GM12801 (cell line): Measurements from ENCODE around the gene ARSI.

ENCODE experiments used
- CTCF ChIP-seq: IDR thresholded peaks from one replicate; pipeline ENCODE4 v1.5.1; 2011; ENCODE audit warnings: control low read depth; ENCODE audit not compliant: insufficient read length; ENCODE audit errors: extremely low read depth

ARSI gene

GRCh38 chr5:150302301-150303069 is at the start of gene ARSI:
Gene ARSI, minus strand, starts transcription at chr5:150302905. Its CDS starts 532 bp downstream, at chr5:150302373.
- TF ChIP-seq CTCF: no peak

GRCh38 chr5:150350524-150351344 is 48.0 kb upstream of the ARSI start:
- no peak for TF ChIP-seq CTCF

- TF ChIP-seq CTCF: no peak
These were observed 47.1 kb upstream of the ARSI start for GRCh38 chr5:150349681-150350275.

- TF ChIP-seq CTCF: no peak
These were observed 44.7 kb upstream of the ARSI start for GRCh38 chr5:150347451-150347850.

GRCh38 chr5:150347003-150347402 is 44.3 kb upstream of the ARSI start:
- TF ChIP-seq CTCF: no peak

- TF ChIP-seq CTCF: no peak
These were observed 43.9 kb upstream of the ARSI start for GRCh38 chr5:150346592-150346991.

GRCh38 chr5:150345716-150346115 is 43.0 kb upstream of the ARSI start:
- no peak for TF ChIP-seq CTCF
